AG08396 (cell line): ENCODE data around the gene SLC9A4.

Source experiments
- DNase-seq: peaks from one replicate; pipeline ENCODE4 v3.0.0; 2012; ENCODE audit warnings: low spot score, mixed read lengths

The SLC9A4 gene

DNA sequence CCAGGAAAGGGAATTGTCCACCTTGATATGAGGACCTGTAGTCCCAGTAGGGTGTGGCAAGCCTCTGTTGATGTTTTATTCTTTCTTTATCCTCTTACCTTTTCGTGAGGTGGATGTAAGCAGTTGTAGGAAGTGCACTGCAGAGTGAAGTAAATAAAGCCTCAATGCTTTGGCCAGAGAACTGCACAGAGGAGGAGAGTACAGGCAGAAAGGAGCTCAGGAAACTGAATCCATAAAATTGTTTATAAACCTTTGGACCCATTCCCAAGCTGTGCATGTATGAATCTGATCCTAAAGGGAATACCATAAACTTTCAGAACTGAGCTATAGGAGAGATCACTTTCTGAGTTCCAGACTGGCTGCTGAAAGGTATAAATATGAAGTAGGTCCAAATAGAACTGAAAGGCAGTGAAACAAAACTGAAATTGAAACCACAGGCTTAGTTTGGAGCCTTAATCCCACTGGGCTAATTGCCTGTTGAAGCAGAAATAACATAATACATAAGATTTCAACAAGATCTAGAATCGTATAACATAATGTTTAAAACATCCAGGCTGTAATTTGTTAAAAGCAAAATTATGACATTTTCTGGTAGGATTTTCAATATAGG lies 17.9 kb upstream of the SLC9A4 start:
- no peak for DNase-seq

- DNase-seq, result no peak
Measured at GRCh38 chr2:102460467-102460866, 12.6 kb upstream of the SLC9A4 start.

GRCh38 chr2:102461188-102461587 lies 11.8 kb upstream of the SLC9A4 start:
- DNase-seq, result no peak

- no peak for DNase-seq
Measured at GRCh38 chr2:102463160-102463559, 9.9 kb upstream of the SLC9A4 start.

GRCh38 chr2:102470168-102470567 lies 2.9 kb upstream of the SLC9A4 start:
- DNase-seq, result no peak

- DNase-seq, result no peak
Measured at GRCh38 chr2:102473631-102474030, 605 bp downstream of the SLC9A4 start.

DNA sequence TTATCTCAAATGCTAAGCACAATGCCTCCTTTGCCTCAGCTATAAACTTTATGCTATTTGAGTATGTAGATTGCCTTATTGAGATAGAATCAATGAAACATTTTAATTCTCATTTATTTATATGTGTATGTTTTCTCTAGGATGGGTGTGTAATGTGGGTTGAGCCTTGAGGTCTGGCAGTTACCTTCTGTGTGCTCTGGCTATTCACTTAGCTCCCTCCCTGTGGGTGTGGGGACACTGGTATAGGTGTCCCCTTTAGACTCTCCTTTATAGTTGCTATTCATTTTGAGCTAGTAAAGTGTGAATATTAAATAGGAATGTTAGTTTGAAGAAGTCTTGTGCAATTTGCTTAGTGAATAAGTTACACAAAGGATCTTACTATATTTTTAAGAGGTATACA lies 1.8 kb downstream of the SLC9A4 start:
- DNase-seq, result no peak

DNA sequence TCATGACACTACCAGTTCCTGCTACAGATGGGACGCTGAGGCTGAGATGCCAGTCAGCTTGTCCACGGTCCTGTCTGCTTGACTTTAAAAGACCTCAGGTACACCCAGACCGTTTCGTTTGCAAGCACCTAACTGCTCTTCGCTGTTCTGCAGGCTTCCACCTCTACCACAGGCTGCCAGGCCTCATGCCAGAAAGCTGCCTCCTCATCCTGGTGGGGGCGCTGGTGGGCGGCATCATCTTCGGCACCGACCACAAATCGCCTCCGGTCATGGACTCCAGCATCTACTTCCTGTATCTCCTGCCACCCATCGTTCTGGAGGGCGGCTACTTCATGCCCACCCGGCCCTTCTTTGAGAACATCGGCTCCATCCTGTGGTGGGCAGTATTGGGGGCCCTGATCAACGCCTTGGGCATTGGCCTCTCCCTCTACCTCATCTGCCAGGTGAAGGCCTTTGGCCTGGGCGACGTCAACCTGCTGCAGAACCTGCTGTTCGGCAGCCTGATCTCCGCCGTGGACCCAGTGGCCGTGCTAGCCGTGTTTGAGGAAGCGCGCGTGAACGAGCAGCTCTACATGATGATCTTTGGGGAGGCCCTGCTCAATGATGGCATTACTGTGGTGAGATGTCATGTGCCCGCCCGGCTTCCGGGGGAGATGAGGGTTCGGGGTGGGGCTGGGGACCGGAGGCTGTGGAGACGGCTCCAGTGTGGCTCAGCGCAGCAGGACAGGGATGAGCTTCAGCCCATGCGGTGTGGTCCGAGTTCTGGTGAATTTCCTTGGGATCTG lies 5.9 kb downstream of the SLC9A4 start:
- no peak for DNase-seq

DNA sequence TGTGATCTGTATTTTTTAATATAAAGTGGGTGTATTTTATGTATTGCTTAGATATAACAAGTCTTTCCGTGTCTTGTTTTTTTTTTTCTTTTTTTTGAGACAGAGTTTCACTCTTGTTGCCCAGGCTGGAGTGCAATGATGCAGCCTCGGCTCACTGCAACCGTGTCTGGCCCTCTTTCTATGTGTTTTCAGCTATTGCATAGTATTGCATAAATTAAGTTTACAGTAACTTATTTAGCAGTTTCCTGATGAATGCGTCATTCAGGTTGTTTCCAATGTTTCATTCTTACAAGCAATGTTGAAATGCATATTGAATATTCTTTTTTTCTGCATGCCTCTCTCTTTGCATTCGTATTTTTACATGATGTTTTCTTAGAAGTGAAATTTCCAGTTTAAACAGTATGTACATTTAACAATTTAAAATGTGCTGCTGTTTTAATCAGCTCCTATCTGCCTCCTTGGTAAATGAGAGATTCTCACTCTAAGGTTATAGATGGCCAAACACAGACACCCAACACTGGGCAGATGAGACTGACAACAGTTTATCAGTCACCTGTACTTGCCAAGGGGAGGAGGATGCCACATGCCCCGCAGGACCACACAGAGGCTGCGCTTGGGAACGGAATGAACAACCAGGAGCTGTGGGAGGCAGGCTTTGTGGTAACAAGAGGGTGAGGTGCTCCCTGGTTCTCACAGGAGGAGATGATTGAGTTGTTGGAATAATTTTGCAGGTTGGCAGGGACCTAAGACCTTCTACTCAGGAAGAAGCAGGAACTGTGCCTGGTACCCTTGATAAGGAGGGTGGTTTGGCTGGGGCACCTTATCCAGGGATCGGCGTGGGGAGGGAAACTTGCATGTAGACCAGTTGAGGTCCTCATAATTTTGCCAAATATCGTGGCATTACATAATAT lies 7.5 kb downstream of the SLC9A4 start:
- DNase-seq, result no peak

GRCh38 chr2:102481931-102482330 lies 8.9 kb downstream of the SLC9A4 start:
- DNase-seq, result no peak

DNA sequence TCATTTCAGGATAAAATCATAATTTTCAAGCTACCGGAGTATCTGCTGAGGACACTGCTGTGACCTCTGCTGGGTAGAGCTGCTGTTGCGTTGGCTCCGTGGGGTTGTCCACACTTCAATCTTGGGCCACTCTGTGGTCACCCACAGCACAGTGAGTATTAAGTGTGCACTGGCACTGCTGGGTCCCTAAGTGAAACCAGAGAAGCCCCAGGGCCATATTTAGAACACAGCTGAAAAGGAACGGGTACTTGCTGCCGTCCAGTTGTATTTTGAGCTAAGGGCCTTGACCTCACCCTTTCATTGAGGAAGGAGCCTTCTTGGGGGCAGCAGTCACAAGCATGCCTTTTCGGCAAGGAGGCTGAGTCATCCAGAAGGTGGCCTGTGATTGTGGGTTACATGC lies 10.1 kb downstream of the SLC9A4 start:
- no peak for DNase-seq

GRCh38 chr2:102484310-102485061 lies 11.5 kb downstream of the SLC9A4 start:
- no peak for DNase-seq

DNA sequence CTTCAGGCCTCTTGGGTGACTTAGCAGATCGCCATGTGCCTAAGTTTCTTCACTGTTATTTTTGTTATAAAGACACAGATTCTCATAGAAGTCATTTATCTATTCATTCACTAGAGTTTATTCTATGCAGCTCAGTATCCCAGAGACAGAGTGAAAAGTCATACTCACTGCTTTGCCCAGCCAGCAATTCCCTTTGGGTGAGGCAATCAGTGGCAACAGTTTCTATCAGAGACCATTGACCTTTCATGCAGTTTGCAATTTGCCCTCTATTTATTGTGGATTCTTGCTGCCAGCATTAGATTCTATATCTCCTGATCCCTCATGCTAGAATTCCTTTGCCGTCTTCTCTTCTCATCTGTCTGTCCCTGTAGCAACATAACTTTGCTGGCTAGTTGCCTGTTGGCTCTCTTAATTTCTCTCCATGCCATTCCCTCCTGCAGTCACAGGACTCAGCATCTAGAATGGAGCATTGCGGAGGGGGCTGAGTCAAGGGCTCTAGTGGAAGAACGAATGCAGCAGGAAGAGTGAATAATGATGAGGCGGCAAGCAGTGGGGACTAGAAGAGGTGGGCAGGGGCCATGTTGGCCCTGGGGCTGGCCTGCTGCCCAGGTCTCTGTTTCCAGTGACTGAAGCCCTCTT lies 12.2 kb downstream of the SLC9A4 start:
- DNase-seq, result peak; percentile 51

DNA sequence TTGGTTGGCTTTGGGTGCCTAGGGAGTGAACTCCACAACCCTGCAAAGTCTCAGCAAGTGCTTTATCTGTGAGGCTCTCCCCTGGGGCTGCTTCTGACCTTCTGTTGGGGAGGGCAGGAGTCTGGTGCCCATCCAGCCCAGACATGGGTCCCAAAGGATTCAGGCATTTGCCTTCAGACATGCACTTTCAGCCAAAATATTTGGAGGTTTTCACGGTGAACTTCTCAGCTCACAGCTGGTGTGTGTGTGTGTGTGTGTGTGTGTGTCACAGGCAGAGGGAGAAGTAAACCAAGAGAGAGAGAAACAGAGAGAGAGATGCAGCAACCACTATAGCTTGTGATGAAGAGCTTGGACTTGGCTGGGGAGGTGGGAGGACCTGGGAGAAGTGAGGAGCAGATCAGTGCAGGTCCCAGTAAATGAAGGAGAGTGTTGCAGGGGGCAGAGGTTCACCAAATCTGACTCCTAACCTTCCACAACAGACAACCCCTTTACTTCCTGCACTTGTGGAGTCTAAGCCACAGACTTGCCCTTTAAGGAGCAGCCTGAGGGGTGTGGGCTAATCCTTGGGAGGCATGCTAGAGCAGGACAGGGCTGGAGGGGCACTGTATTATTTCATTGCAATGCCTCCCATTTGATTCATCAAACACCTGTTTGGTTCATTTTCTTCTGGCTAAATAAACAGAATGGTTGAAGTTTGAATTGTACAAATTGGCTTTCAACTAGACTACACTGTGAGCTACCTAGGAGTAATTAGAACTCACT lies 14.1 kb downstream of the SLC9A4 start:
- no peak for DNase-seq

- no peak for DNase-seq
Measured at GRCh38 chr2:102487761-102488462, 14.9 kb downstream of the SLC9A4 start.

DNA sequence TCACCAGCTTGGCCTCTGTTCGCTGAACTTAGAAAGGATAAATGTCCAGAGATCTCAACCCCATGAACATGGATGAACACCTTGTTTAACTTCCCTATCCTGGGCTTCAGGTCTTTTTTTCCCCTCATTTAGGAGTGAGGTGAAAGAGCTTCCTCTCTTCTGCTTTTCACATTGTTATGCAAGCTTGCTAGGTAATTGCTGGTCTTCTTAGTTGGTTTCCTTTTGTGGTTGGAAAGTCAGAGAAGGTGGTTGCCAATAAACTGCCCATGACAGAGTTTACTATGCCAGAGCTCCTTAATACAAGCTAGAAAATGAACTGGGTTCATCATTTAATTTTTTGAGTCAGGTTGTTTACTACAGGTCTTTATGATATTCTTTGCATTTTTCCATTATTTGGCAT lies 16.6 kb downstream of the SLC9A4 start:
- no peak for DNase-seq

GRCh38 chr2:102492006-102492405 lies 19.0 kb downstream of the SLC9A4 start:
- no peak for DNase-seq

GRCh38 chr2:102494570-102494969 lies 21.5 kb downstream of the SLC9A4 start:
- DNase-seq, result no peak

DNA sequence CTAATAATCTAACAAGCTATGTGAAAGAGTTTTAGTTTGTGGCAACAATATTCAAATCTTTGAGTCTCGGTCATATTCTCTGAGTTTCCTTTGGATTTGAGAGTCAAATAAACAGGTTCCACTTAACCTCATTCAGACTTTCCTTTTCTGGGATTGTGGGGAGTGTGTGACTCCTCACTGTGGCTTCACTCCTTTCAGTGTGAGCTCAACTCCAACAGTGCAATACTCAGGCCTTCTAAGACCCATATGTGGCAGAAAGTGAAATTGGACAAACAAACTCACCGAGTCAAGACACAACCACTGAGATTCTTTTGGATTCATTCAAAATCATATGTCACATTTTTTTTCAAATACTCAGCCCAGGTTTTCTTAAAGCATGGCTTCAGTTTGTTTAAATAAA lies 25.4 kb downstream of the SLC9A4 start:
- no peak for DNase-seq

GRCh38 chr2:102499558-102499957 lies 26.5 kb downstream of the SLC9A4 start:
- no peak for DNase-seq
